Endodermal cell (in vitro differentiated cells): ENCODE results near the gene VAV2. TPM values are rescaled to one million over a fixed set of nuclear protein-coding genes. Genes with fewer than 3 reads are reported as not detected.
A peak's percentile ranks its signal among the peaks of the same experiment; 100 is the strongest.

Experiments
- DNase-seq: peaks from one replicate; pipeline ENCODE4 v3.0.0-alpha.2; 2017
- H3K27ac ChIP-seq: 2 replicates; pipeline ENCODE4 v1.5.1; 2013; ENCODE audit warnings: mild to moderate bottlenecking, low read depth, low read length, moderate library complexity
- H3K27me3 ChIP-seq: 2 replicates; pipeline ENCODE4 v1.6.1; 2013; ENCODE audit warnings: mild to moderate bottlenecking, low read length, moderate library complexity; ENCODE audit not compliant: insufficient read depth, control insufficient read depth, poor library complexity, severe bottlenecking
- H3K36me3 ChIP-seq: 2 replicates; pipeline ENCODE4 v1.7.0; 2013; ENCODE audit warnings: mild to moderate bottlenecking, low read length, moderate library complexity; ENCODE audit not compliant: control insufficient read depth, insufficient read depth
- H3K4me1 ChIP-seq: one replicate; pipeline ENCODE4 v1.7.0; 2013; ENCODE audit warnings: low read length; ENCODE audit not compliant: control insufficient read depth, insufficient read depth
- H3K4me3 ChIP-seq: 2 replicates; pipeline ENCODE4 v1.5.1; 2013; ENCODE audit warnings: mild to moderate bottlenecking, low read length, moderate library complexity
- H3K9ac ChIP-seq: 2 replicates; pipeline ENCODE4 v1.6.1; 2013; ENCODE audit warnings: mild to moderate bottlenecking, low read length, moderate library complexity; ENCODE audit not compliant: poor library complexity, severe bottlenecking; ENCODE audit errors: extremely low read depth
- H3K9me3 ChIP-seq: 2 replicates; pipeline ENCODE4 v1.6.1; 2013; ENCODE audit warnings: mild to moderate bottlenecking, low read length, moderate library complexity; ENCODE audit not compliant: control insufficient read depth
- H3K27ac Mint-ChIP-seq: 2 replicates; pipeline ENCODE4 v1.8.0; 2020; ENCODE audit warnings: mixed read lengths
- H3K27me3 Mint-ChIP-seq: 2 replicates; pipeline ENCODE4 v1.8.0; 2021; ENCODE audit warnings: mild to moderate bottlenecking, mixed read lengths; ENCODE audit not compliant: insufficient read depth
- H3K36me3 Mint-ChIP-seq: 2 replicates; pipeline ENCODE4 v1.8.0; 2020; ENCODE audit warnings: low read depth, mixed read lengths
- H3K4me1 Mint-ChIP-seq: 2 replicates; pipeline ENCODE4 v1.8.0; 2020; ENCODE audit warnings: mixed read lengths
- H3K4me3 Mint-ChIP-seq: 2 replicates; pipeline ENCODE4 v1.8.0; 2020; ENCODE audit warnings: mild to moderate bottlenecking, moderate library complexity, mixed read lengths
- H3K9me3 Mint-ChIP-seq: 2 replicates; pipeline ENCODE4 v1.8.0; 2020; ENCODE audit warnings: mild to moderate bottlenecking, mixed read lengths
- CTCF ChIP-seq: fragments of 200-600 bp; sonication (generic); conservative IDR thresholded peaks from 2 replicates; pipeline ENCODE4 v1.5.0; 2021; ENCODE audit warnings: antibody characterized with exemption, mild to moderate bottlenecking
- WGBS, 2 experiments: methylation state at CpG; one replicate each; pipeline versions ENCODE4 v1.1.5 to v1.1.7; 2013; ENCODE audit warnings: missing lambda C conversion rate in 2 of 2, mixed read lengths in 1 of 2; ENCODE audit not compliant: insufficient coverage in 1 of 2, insufficient read length in 1 of 2; 5-methylcytosine and 5-hydroxymethylcytosine counted together
- total RNA-seq, 2 donors: library from RNA; stranded (reverse); fragmentation: NEBNext Ultra II Directional in 1 of 2; extraction: Animal tissue kit (Norgen Biotek cat#: 25700) in 1 of 2; gene quantifications; 2 replicates in 1 of 2; 3 replicates in 1 of 2; pipeline ENCODE4 v1.2.1, GENCODE V29; 2021

The VAV2 gene
- total RNA-seq, 2 donors from 2014 or later, result 29.8 to 35.9 TPM

- no peak for TF ChIP-seq CTCF
- peaks cover 21% of the 10 kb centered on the region for H3K36me3 ChIP-seq
- H3K4me1 Mint-ChIP-seq, result no peaks in the 10 kb centered on the region
- peaks cover under 1% of the 10 kb centered on the region for H3K9me3 Mint-ChIP-seq
- H3K4me3 Mint-ChIP-seq, result no peak overlapping the region
- peaks cover 30% of the 10 kb centered on the region for H3K36me3 Mint-ChIP-seq
- no peak overlapping the region for H3K27ac Mint-ChIP-seq
- DNase-seq, result no peak
- 93% methylated on average over 11 of the region's 11 CpGs; no CpG with 5 or more reads in 1 of the 2 experiments for WGBS, 2 experiments
- H3K27me3 ChIP-seq, result no peaks in the 10 kb centered on the region
- no peak overlapping the region for H3K9ac ChIP-seq
- H3K4me3 ChIP-seq, result no peak overlapping the region
- no peaks in the 10 kb centered on the region for H3K9me3 ChIP-seq
- no peaks in the 10 kb centered on the region for H3K4me1 ChIP-seq
- no peak overlapping the region for H3K27ac ChIP-seq
- H3K27me3 Mint-ChIP-seq, result no peaks in the 10 kb centered on the region
Measured at GRCh38 chr9:133760713-133761290, 231.3 kb downstream of the VAV2 start.

GRCh38 chr9:133759946-133760345 lies 232.2 kb downstream of the VAV2 start:
- no peak for TF ChIP-seq CTCF
- peaks cover 13% of the 10 kb centered on the region for H3K36me3 ChIP-seq
- H3K36me3 Mint-ChIP-seq, result peaks cover 24% of the 10 kb centered on the region
- no peak overlapping the region for H3K9ac ChIP-seq
- H3K4me1 Mint-ChIP-seq, result no peaks in the 10 kb centered on the region
- H3K4me3 ChIP-seq, result no peak overlapping the region
- H3K4me3 Mint-ChIP-seq, result no peak overlapping the region
- H3K9me3 ChIP-seq, result no peaks in the 10 kb centered on the region
- H3K27ac ChIP-seq, result no peak overlapping the region
- H3K27me3 ChIP-seq, result no peaks in the 10 kb centered on the region
- WGBS, 2 experiments, result 95% methylated on average over 11 of the region's 11 CpGs; no CpG with 5 or more reads in 1 of the 2 experiments
- no peaks in the 10 kb centered on the region for H3K4me1 ChIP-seq
- DNase-seq, result no peak
- H3K27me3 Mint-ChIP-seq, result no peaks in the 10 kb centered on the region
- peaks cover 5% of the 10 kb centered on the region for H3K9me3 Mint-ChIP-seq
- no peak overlapping the region for H3K27ac Mint-ChIP-seq

GRCh38 chr9:133759146-133759900 lies 232.8 kb downstream of the VAV2 start:
- DNase-seq, result peak; percentile 58
- no peak overlapping the region for H3K4me3 ChIP-seq
- WGBS, 2 experiments, result 91 to 93% methylated on average over 9 to 32 of the region's 32 CpGs
- Mint-ChIP-seq H3K27me3 (peaks cover 2% of the 10 kb centered on the region), H3K4me3 (no peak overlapping the region), H3K27ac (no peak overlapping the region), H3K36me3 (peaks cover 24% of the 10 kb centered on the region), H3K9me3 (peaks cover 11% of the 10 kb centered on the region), H3K4me1 (no peaks in the 10 kb centered on the region)
- H3K9ac ChIP-seq, result no peak overlapping the region
- TF ChIP-seq CTCF, result no peak
- H3K4me1 ChIP-seq, result no peaks in the 10 kb centered on the region
- H3K36me3 ChIP-seq, result peaks cover 8% of the 10 kb centered on the region
- H3K27ac ChIP-seq, result no peak overlapping the region
- H3K27me3 ChIP-seq, result no peaks in the 10 kb centered on the region
- H3K9me3 ChIP-seq, result peaks cover 3% of the 10 kb centered on the region
